ENCODE measurements around the gene MAGI1.
"Not testable (repeated sequence)": the region's sequence is repeated elsewhere in the genome, so short reads cannot be mapped to it uniquely, and the experiment has no call there.

The MAGI1 gene

GRCh38 chr3:65720989-65721737 is 317.6 kb downstream of the MAGI1 start:
- TF ChIP-seq EZH2phosphoT487 (IDR thresholded peaks at IDR 0.05; ENCODE audit: borderline replicate concordance): no peak
- TF ChIP-seq, protein P1, sequence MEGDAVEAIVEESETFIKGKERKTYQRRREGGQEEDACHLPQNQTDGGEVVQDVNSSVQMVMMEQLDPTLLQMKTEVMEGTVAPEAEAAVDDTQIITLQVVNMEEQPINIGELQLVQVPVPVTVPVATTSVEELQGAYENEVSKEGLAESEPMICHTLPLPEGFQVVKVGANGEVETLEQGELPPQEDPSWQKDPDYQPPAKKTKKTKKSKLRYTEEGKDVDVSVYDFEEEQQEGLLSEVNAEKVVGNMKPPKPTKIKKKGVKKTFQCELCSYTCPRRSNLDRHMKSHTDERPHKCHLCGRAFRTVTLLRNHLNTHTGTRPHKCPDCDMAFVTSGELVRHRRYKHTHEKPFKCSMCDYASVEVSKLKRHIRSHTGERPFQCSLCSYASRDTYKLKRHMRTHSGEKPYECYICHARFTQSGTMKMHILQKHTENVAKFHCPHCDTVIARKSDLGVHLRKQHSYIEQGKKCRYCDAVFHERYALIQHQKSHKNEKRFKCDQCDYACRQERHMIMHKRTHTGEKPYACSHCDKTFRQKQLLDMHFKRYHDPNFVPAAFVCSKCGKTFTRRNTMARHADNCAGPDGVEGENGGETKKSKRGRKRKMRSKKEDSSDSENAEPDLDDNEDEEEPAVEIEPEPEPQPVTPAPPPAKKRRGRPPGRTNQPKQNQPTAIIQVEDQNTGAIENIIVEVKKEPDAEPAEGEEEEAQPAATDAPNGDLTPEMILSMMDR (conservative IDR thresholded peaks at IDR 0.05; ENCODE audit: low read length): no peak
- no peaks in the 10 kb centered on the region for H3K36me3 ChIP-seq (ENCODE audit: insufficient read depth, low read length)
- H2AFZ ChIP-seq (ENCODE audit: low read length): no peak overlapping the region
- no peaks in the 10 kb centered on the region for H3K9me3 ChIP-seq (ENCODE audit: insufficient read depth, low read depth, low read length)
- H3K79me2 ChIP-seq (ENCODE audit: insufficient read depth, low read length): no peaks in the 10 kb centered on the region
- H3K9me2 ChIP-seq (replicated peaks; ENCODE audit: low read depth, low read length): no peaks in the 10 kb centered on the region
- no peaks in the 10 kb centered on the region for H4K20me1 ChIP-seq (ENCODE audit: insufficient read depth, low read length, poor library complexity, severe bottlenecking)
- H3F3A ChIP-seq (ENCODE audit: low read depth): no peaks in the 10 kb centered on the region; the same call in 1 of the 2 replicates
- no peaks in the 10 kb centered on the region for H3K27me3 ChIP-seq (ENCODE audit: insufficient read depth, low read length, poor library complexity, severe bottlenecking)
- no peak overlapping the region for H3K4me2 ChIP-seq (ENCODE audit: low read depth, low read length, poor library complexity, severe bottlenecking)
- H3K4me3 ChIP-seq (ENCODE audit: low read length, poor library complexity, severe bottlenecking): no peak overlapping the region
- H3K4me1 ChIP-seq (ENCODE audit: insufficient read depth, low read length, poor library complexity, severe bottlenecking): peaks cover 7% of the 10 kb centered on the region
- H3K9ac ChIP-seq (ENCODE audit: low read depth, low read length, poor library complexity, severe bottlenecking): no peak overlapping the region

GRCh38 chr3:65719639-65720038 is 319.1 kb downstream of the MAGI1 start:
- H3K4me3 ChIP-seq (ENCODE audit: low read length, poor library complexity, severe bottlenecking); H4K20me1 ChIP-seq (ENCODE audit: insufficient read depth, low read length, poor library complexity, severe bottlenecking); H3K9ac ChIP-seq (ENCODE audit: low read depth, low read length, poor library complexity, severe bottlenecking); H3K4me1 ChIP-seq (ENCODE audit: insufficient read depth, low read length, poor library complexity, severe bottlenecking); H3K9me3 ChIP-seq (ENCODE audit: insufficient read depth, low read depth, low read length); H3K9me2 ChIP-seq (replicated peaks; ENCODE audit: low read depth, low read length); H3K79me2 ChIP-seq (ENCODE audit: insufficient read depth, low read length); H2AFZ ChIP-seq (ENCODE audit: low read length); H3K4me2 ChIP-seq (ENCODE audit: low read depth, low read length, poor library complexity, severe bottlenecking); H3K27me3 ChIP-seq (ENCODE audit: insufficient read depth, low read length, poor library complexity, severe bottlenecking); H3F3A ChIP-seq (ENCODE audit: low read depth); H3K36me3 ChIP-seq (ENCODE audit: insufficient read depth, low read length): not testable (repeated sequence)

DNA sequence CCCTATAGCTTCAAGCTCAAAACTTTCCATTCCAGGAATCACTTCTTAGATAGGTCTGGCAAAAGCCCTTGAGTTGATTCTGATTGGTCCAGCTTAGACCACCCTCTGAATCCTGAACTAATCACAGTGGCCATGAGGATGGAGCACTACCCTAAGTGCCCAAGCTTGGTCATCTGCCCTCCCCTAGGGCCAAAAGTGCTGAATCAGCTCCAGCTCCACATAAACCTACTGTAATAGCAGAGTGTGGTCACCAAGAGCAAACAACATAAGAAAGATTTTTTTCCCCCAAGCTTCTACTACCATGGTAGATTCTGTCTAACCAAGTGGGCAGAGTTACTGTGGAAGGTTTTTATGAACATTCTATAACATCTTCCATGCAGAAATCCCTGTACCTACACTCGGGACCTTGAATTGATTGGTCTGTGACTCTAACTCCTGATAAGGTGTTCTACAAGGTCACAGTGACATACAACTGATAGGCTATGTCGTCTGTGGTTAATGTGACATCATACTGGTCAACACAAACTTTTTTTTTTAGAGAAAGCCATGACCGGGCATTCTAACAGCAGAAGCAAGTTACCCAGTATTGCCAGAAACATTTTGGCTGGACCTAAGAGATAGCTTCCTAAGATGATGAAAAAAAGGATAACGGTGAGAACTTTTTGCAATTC is 320.9 kb downstream of the MAGI1 start:
- Histone ChIP-seq H3K4me3 (ENCODE audit: low read length, poor library complexity, severe bottlenecking) (no peak overlapping the region), H2AFZ (ENCODE audit: low read length) (no peak overlapping the region), H3K4me1 (ENCODE audit: insufficient read depth, low read length, poor library complexity, severe bottlenecking) (peaks cover 2% of the 10 kb centered on the region), H3K4me2 (ENCODE audit: low read depth, low read length, poor library complexity, severe bottlenecking) (no peak overlapping the region), H3K9me2 (replicated peaks; ENCODE audit: low read depth, low read length) (no peaks in the 10 kb centered on the region), H3K9me3 (ENCODE audit: insufficient read depth, low read depth, low read length) (no peaks in the 10 kb centered on the region), H3K79me2 (ENCODE audit: insufficient read depth, low read length) (no peaks in the 10 kb centered on the region), H3K36me3 (ENCODE audit: insufficient read depth, low read length) (no peaks in the 10 kb centered on the region), H3F3A (ENCODE audit: low read depth) (no peaks in the 10 kb centered on the region; the same call in 1 of the 2 replicates), H3K9ac (ENCODE audit: low read depth, low read length, poor library complexity, severe bottlenecking) (no peak overlapping the region), H4K20me1 (ENCODE audit: insufficient read depth, low read length, poor library complexity, severe bottlenecking) (no peaks in the 10 kb centered on the region), H3K27me3 (ENCODE audit: insufficient read depth, low read length, poor library complexity, severe bottlenecking) (no peaks in the 10 kb centered on the region)
- TF ChIP-seq EZH2phosphoT487 (IDR thresholded peaks at IDR 0.05; ENCODE audit: borderline replicate concordance): no peak
- TF ChIP-seq, protein P1 (conservative IDR thresholded peaks at IDR 0.05; ENCODE audit: low read length): no peak

Measured in Loucy (cell line).